HCT116 (cell line): ENCODE results near the gene SLC66A1. TPM values are rescaled to one million over a fixed set of nuclear protein-coding genes. Genes with fewer than 3 reads are reported as not detected.

Experiments
- ATAC-seq: fragments of 200-7000 bp; cut with Tn5 transposase; 2 replicates; pipeline ENCODE4 v1.9.1; 2020; ENCODE audit warnings: mild to moderate bottlenecking, moderate library complexity
- BruUV-seq: library from RNA; stranded (reverse); fragments of 400-500 nt; replicated peaks from 2 replicates; lab custom pipeline; 2021; lab: Mats Ljungman, UMichigan
- CTCF ChIA-PET: fragments of 300-600 bp; sonication (Branson Sonifier 250); formaldehyde crosslinking; loops from one replicate; lab custom pipeline; 2021; ENCODE audit warnings: antibody characterized with exemption; lab: Charles Lee
- POLR2A ChIA-PET: fragments of 300-600, 350-600 bp; sonication (Branson Sonifier 250); formaldehyde crosslinking; loops from one replicate; lab custom pipeline; 2021; ENCODE audit warnings: antibody characterized with exemption; lab: Charles Lee
- RAD21 ChIA-PET, 2 experiments: fragments of 300-600 bp; sonication (Branson Sonifier 250); formaldehyde crosslinking; loops; one replicate each; lab custom pipeline; 2023; ENCODE audit warnings: low total read pairs in 2 of 2; ENCODE audit not compliant: uncharacterized antibody in 2 of 2, unreplicated experiment in 2 of 2, low non-redundant PET in 1 of 2; lab: Charles Lee
- DNase-seq: peaks from one replicate; pipeline ENCODE4 v3.0.0-alpha.2; 2010; ENCODE audit warnings: low read depth, low spot score
- H2AFZ ChIP-seq: fragments of 200-600 bp; shearing (Covaris generic), sonication (generic); 2 replicates; pipeline ENCODE4 v1.6.1; 2017; ENCODE audit warnings: low read depth, mixed run types, mixed read lengths, antibody characterized with exemption, low read length; ENCODE audit not compliant: poor library complexity, severe bottlenecking
- H3K27ac ChIP-seq: 2 replicates; pipeline ENCODE4 v1.5.1; 2012; ENCODE audit warnings: low read depth, low read length
- H3K27me3 ChIP-seq: fragments of 200-600 bp; sonication (generic); 2 replicates; pipeline ENCODE4 v1.6.1; 2016; ENCODE audit warnings: mixed run types, low read length, mixed read lengths; ENCODE audit not compliant: insufficient read depth
- H3K36me3 ChIP-seq, 2 experiments: fragments of 200-500 bp in 1 of 2; fragments of 200-600 bp in 1 of 2; sonication (Bioruptor generic) in 1 of 2; sonication (generic) in 1 of 2; 2 replicates each; pipeline versions ENCODE4 v1.5.1 to v1.6.1; 2014 to 2016; ENCODE audit warnings: low read length in 2 of 2, inconsistent platforms in 1 of 2, mixed read lengths in 1 of 2, mixed run types in 1 of 2; ENCODE audit not compliant: insufficient read depth in 2 of 2, control insufficient read depth in 1 of 2
- H3K4me1 ChIP-seq, 2 experiments: fragments of 200-600 bp in 1 of 2; sonication (generic) in 1 of 2; 2 replicates each; pipeline versions ENCODE4 v1.5.1 to v1.6.1; 2012 to 2017; ENCODE audit warnings: low read length in 2 of 2, inconsistent platforms in 1 of 2, mild to moderate bottlenecking in 1 of 2, mixed read lengths in 1 of 2, mixed run types in 1 of 2, moderate library complexity in 1 of 2; ENCODE audit not compliant: insufficient read depth in 2 of 2, control insufficient read depth in 1 of 2
- H3K4me2 ChIP-seq: fragments of 200-600 bp; sonication (generic); 2 replicates; pipeline ENCODE4 v1.6.1; 2017; ENCODE audit warnings: mixed run types, low read length, mixed read lengths
- H3K4me3 ChIP-seq, 2 experiments: fragments of 200-600 bp in 1 of 2; sonication (generic) in 1 of 2; replicated peaks in 1 of 2; 2 replicates each; pipeline ENCODE4 v1.5.1; 2011 to 2016; ENCODE audit warnings: low read length in 2 of 2, control low read depth in 1 of 2, low read depth in 1 of 2, mild to moderate bottlenecking in 1 of 2, mixed read lengths in 1 of 2, mixed run types in 1 of 2
- H3K79me2 ChIP-seq: fragments of 200-600 bp; sonication (generic); 2 replicates; pipeline ENCODE4 v1.6.1; 2017; ENCODE audit warnings: mild to moderate bottlenecking, mixed run types, low read length, moderate library complexity, mixed read lengths; ENCODE audit not compliant: insufficient read depth
- H3K9ac ChIP-seq: fragments of 200-600 bp; sonication (generic); 2 replicates; pipeline ENCODE4 v1.6.1; 2016; ENCODE audit warnings: low read length, mixed read lengths
- H3K9me2 ChIP-seq: fragments of 200-600 bp; sonication (generic), shearing (Covaris generic); 2 replicates; pipeline ENCODE4 v1.6.1; 2017; ENCODE audit warnings: mixed run types, mild to moderate bottlenecking, moderate library complexity; ENCODE audit not compliant: insufficient read depth
- H3K9me3 ChIP-seq, 2 experiments: fragments of 200-500 bp in 1 of 2; fragments of 200-600 bp in 1 of 2; sonication (Bioruptor generic) in 1 of 2; sonication (generic) in 1 of 2; 2 replicates each; pipeline ENCODE4 v1.6.1; 2014 to 2017; ENCODE audit warnings: low read length in 2 of 2, mixed read lengths in 2 of 2, inconsistent platforms in 1 of 2, low read depth in 1 of 2, mild to moderate bottlenecking in 1 of 2, mixed run types in 1 of 2, moderate library complexity in 1 of 2; ENCODE audit not compliant: control insufficient read depth in 1 of 2, insufficient read depth in 1 of 2
- H4K20me1 ChIP-seq: fragments of 200-600 bp; sonication (generic), shearing (Covaris generic); 2 replicates; pipeline ENCODE4 v1.6.1; 2017; ENCODE audit warnings: mixed run types, mild to moderate bottlenecking, moderate library complexity; ENCODE audit not compliant: insufficient read depth
- ELF1 ChIP-seq: IDR thresholded peaks from 2 replicates; pipeline ENCODE4 v1.6.1; 2012; ENCODE audit warnings: low read depth, borderline replicate concordance
- EZH2phosphoT487 ChIP-seq: fragments of 200-600 bp; IDR thresholded peaks from 2 replicates; pipeline ENCODE4 v1.6.1; 2018; ENCODE audit warnings: antibody characterized with exemption, borderline replicate concordance
- FOSL1 ChIP-seq: IDR thresholded peaks from 2 replicates; pipeline ENCODE4 v1.6.1; 2012; ENCODE audit warnings: low read depth
- JUND ChIP-seq: IDR thresholded peaks from 2 replicates; pipeline ENCODE4 v1.6.1; 2012
- YY1 ChIP-seq: IDR thresholded peaks from 2 replicates; pipeline ENCODE4 v1.6.1; 2011; ENCODE audit warnings: low read length, low read depth, moderate library complexity, mild to moderate bottlenecking; ENCODE audit not compliant: insufficient replicate concordance; ENCODE audit errors: extremely low read depth
- ZNF274 ChIP-seq: fragments of 200-500 bp; sonication (Bioruptor generic); IDR thresholded peaks from 2 replicates; pipeline ENCODE4 v1.6.1; 2014; ENCODE audit warnings: mild to moderate bottlenecking, low read depth, low read length, inconsistent platforms
- intact Hi-C: fragments of 100-400 bp; cut with micrococcal nuclease; formaldehyde crosslinking; loops from 2 replicates; pipeline ENCODE4 v1.10.0; 2022
- total RNA-seq: library from RNA; stranded (reverse); gene quantifications from one replicate; pipeline ENCODE4 v1.2.1, GENCODE V29; 2021; ENCODE audit not compliant: unreplicated experiment
- TF ChIP-seq, protein P1 (sequence below): IDR thresholded peaks from 2 replicates; pipeline ENCODE4 v1.6.1; 2012; ENCODE audit warnings: low read depth

SLC66A1 gene
- total RNA-seq, 1 experiment from 2014 or later: 11.1 TPM

DNA sequence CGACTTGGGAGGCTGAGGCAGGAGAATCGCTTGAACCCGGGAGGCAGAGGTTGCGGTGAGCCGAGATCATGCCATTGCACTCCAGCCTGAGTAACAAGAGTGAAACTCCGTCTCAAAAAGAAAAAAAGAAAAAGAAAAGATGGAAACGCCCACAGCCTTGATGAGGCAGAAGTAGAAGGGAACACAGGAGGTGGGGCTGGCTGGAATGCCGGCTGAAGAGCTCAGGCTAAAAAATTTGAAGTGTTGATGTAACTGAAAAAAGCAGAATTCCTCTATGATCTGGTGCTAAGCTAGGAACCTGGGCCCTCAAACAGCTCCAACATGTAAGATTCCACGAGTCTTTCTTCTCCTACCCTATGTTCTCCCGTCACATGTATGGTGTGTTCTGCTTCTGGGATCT lies 53.6 kb downstream of the SLC66A1 start (continued):
- TF ChIP-seq ELF1 (no peak), EZH2phosphoT487 (no peak), YY1 (no peak), FOSL1 (no peak)
- TF ChIP-seq, protein P1, sequence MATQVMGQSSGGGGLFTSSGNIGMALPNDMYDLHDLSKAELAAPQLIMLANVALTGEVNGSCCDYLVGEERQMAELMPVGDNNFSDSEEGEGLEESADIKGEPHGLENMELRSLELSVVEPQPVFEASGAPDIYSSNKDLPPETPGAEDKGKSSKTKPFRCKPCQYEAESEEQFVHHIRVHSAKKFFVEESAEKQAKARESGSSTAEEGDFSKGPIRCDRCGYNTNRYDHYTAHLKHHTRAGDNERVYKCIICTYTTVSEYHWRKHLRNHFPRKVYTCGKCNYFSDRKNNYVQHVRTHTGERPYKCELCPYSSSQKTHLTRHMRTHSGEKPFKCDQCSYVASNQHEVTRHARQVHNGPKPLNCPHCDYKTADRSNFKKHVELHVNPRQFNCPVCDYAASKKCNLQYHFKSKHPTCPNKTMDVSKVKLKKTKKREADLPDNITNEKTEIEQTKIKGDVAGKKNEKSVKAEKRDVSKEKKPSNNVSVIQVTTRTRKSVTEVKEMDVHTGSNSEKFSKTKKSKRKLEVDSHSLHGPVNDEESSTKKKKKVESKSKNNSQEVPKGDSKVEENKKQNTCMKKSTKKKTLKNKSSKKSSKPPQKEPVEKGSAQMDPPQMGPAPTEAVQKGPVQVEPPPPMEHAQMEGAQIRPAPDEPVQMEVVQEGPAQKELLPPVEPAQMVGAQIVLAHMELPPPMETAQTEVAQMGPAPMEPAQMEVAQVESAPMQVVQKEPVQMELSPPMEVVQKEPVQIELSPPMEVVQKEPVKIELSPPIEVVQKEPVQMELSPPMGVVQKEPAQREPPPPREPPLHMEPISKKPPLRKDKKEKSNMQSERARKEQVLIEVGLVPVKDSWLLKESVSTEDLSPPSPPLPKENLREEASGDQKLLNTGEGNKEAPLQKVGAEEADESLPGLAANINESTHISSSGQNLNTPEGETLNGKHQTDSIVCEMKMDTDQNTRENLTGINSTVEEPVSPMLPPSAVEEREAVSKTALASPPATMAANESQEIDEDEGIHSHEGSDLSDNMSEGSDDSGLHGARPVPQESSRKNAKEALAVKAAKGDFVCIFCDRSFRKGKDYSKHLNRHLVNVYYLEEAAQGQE: no peak

DNA sequence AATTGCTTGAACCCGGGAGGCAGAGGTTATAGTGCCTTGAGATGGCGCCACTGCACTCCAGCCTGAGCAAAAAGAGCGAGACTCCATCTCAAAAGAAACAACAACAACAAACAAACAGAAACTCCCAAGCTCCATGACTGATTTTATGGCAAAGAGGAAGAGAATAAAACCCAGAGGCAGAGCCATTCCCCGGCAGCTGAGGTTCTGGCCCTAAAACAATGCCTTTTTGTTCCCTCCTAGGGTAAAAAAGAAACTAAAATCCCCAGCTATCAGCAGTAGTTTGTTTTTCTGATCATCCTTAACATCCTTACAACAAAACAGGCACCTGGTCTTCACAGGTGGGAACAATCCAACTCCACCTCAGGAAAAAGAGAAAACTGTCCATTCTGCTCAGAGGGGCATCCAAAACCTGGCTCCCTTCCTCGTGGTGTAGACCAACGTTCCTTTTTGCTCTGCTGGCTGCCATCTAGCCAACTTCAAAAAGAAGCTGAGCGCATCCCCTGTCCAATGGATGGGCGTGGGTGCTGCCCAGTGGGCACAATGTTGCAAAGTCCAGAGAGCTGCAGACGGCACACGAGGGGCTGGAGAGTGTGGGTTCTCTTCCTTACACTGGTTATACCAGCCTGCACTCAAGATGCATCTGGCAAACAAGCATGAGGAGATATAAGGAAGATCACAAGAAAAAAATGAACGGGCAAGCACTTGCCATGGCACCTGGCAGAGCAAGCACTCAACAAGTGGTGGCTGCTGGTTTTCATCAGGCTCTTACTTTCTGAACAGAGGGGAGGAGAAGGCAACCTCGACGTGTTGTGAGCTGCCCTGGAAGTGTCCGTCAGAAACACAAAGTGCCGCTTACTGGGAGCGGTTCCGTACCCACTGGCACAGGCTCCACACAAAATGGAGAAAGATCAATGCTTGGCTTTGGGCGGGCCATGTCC lies 54.7 kb downstream of the SLC66A1 start:
- Histone ChIP-seq H3K9me3 (no peaks in the 10 kb centered on the region), H3K9me2 (no peaks in the 10 kb centered on the region), H3K4me3 (no peak overlapping the region), H2AFZ (no peak overlapping the region), H3K4me1 (no peaks in the 10 kb centered on the region), H3K27me3 (no peaks in the 10 kb centered on the region), H4K20me1 (no peaks in the 10 kb centered on the region), H3K36me3 (no peaks in the 10 kb centered on the region; a peak in 1 of 4 replicates), H3K9ac (no peak overlapping the region), H3K79me2 (peaks cover 11% of the 10 kb centered on the region; the same call in 1 of the 2 replicates), H3K4me2 (no peak overlapping the region), H3K27ac (no peak overlapping the region)
- POLR2A ChIA-PET: no interaction called here
- TF ChIP-seq ZNF274: no peak
- TF ChIP-seq JUND: no peak
- RAD21 ChIA-PET: no interaction called here
- ATAC-seq (no peak), DNase-seq (no peak)
- CTCF ChIA-PET: no interaction called here
- intact Hi-C loops: no loop called here
- BruUV-seq: no TSS peak
